ENCODE measurements around the gene IPO11.
A peak's percentile ranks its signal among the peaks of the same experiment; 100 is the strongest.
"Not testable (repeated sequence)": the region's sequence is repeated elsewhere in the genome, so short reads cannot be mapped to it uniquely, and the experiment has no call there.

Gene IPO11

DNA sequence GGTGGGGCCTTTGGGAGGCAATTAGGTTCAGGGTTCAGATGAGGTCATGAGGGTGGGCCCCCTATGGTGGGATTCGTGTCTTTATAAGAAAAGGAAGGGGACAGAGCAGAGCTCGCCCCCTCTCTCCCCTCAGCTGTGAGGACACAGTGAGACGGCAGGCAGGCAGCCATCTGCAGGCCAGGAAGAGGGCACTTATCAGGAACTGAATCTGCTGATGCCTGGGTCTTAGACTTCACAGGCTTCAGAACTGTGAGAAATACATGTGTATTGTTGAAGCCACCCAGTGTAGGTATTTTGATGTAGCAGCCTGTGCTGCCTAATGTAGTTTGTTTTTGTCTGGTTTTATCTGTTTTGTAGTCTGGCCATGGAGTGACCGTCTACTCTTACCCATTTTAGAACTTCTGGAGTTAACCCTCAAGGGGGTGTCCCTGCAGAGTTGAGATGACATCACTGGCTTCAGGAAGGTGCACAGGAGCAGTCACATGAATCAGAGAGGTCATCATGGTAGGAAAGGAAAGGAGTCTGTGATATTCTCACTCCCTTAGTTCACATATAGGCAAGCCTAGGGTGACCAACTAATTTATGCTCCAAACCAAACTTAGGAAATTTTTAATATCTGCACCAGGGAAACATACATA lies 237.0 kb downstream of the IPO11 start:
- Mint-ChIP-seq H3K27me3 (ENCODE audit: low read depth, poor library complexity) (peaks cover 4% of the 10 kb centered on the region), H3K36me3 (ENCODE audit: low read depth) (peaks cover 7% of the 10 kb centered on the region), H3K9me3 (peaks cover 4% of the 10 kb centered on the region), H3K4me1 (no peaks in the 10 kb centered on the region), H3K27ac (no peak overlapping the region), H3K4me3 (no peak overlapping the region)
- TF ChIP-seq, protein P1, sequence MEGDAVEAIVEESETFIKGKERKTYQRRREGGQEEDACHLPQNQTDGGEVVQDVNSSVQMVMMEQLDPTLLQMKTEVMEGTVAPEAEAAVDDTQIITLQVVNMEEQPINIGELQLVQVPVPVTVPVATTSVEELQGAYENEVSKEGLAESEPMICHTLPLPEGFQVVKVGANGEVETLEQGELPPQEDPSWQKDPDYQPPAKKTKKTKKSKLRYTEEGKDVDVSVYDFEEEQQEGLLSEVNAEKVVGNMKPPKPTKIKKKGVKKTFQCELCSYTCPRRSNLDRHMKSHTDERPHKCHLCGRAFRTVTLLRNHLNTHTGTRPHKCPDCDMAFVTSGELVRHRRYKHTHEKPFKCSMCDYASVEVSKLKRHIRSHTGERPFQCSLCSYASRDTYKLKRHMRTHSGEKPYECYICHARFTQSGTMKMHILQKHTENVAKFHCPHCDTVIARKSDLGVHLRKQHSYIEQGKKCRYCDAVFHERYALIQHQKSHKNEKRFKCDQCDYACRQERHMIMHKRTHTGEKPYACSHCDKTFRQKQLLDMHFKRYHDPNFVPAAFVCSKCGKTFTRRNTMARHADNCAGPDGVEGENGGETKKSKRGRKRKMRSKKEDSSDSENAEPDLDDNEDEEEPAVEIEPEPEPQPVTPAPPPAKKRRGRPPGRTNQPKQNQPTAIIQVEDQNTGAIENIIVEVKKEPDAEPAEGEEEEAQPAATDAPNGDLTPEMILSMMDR (IDR thresholded peaks at IDR 0.05): no peak
- DNase-seq: no peak

DNA sequence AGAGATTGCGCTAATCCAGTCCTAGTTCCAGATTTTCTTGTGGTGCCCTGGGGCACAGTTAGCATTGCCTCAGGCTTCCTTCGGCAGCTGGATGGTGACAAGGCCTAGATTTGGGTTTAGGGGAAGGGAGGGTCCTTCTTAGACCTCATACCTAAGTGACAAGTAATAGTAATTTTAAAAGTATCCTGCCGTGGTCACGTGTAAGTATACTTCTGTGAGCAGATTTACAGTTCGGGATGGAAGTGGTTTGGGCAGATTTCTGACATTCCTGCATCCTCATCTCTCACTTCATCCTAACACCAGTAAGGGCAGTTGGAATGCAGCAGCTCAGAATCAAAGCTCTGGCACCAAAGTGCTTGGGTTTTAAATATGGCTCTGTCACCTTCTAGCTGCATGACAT lies 237.6 kb downstream of the IPO11 start:
- peaks cover 10% of the 10 kb centered on the region for H3K9me3 Mint-ChIP-seq
- no peak for DNase-seq
- no peak overlapping the region for H3K27ac Mint-ChIP-seq
- no peaks in the 10 kb centered on the region for H3K4me1 Mint-ChIP-seq
- H3K27me3 Mint-ChIP-seq (ENCODE audit: low read depth, poor library complexity): peaks cover 4% of the 10 kb centered on the region
- H3K36me3 Mint-ChIP-seq (ENCODE audit: low read depth): peaks cover 12% of the 10 kb centered on the region
- no peak overlapping the region for H3K4me3 Mint-ChIP-seq
- TF ChIP-seq, protein P1 (IDR thresholded peaks at IDR 0.05): no peak

DNA sequence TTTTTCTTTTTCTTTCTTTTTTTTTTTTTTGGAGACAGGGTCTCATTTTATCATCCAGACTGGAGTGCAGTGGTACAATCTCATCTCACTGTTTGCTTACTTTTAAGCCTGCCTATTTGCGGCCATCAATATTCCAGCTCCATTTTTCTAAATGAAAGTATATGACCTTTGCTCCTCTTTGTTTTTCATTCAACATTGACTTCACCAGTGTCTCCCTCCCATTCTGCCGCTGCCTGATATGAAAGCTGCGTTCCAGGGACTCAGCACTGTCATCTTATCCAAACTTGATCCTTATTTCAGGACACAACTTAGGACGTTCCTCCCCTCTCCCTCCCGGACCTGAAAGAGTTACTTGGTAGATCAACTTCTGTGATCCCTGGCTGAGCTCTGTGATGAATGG lies 239.7 kb downstream of the IPO11 start:
- Mint-ChIP-seq H3K36me3 (ENCODE audit: low read depth) (peaks cover 14% of the 10 kb centered on the region), H3K27ac (no peak overlapping the region), H3K4me3 (no peak overlapping the region), H3K4me1 (no peaks in the 10 kb centered on the region), H3K27me3 (ENCODE audit: low read depth, poor library complexity) (peaks cover 4% of the 10 kb centered on the region), H3K9me3 (peaks cover 25% of the 10 kb centered on the region)
- no peak for DNase-seq
- TF ChIP-seq, protein P1 (IDR thresholded peaks at IDR 0.05): no peak

DNA sequence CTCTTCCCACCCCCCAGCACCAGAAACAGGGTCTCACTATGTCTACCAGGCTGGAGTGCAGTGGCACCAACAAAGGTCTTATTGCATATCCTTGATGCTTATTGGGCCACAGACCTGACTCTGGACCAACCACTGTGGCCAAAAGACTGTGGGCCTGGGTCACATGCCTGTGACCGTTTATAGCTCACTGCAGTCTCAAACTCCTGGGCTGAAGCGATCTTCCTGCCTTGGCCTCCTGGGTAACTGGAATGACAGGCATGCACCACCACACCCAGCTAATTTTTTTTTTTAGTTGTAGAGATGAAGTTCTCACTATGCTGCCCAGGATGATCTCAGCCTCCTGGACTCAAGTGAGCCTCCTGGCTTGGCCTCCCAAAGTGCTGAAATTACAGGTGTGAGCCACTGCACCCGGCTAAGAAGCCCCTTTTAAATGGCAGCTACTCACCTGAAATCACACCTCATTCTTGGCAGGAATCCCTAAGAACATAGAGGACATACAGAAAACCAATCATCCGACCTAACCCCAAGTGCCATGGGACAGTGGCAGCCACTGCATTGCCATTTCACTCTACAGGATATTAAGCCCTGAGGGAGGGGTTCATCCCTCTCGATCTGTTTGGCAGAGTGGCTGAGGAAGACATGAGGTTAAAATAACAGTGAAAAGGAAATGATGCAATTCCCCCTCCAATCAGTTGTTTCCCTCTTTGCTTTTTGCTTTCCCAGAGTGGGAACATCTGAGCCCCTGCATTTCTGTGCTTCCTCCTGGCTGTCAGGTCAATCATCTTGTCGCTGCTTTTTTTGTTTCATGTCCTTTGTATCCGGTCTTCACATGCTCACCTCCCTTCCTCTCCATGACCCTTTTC lies 240.7 kb downstream of the IPO11 start:
- H3K4me1 Mint-ChIP-seq: no peaks in the 10 kb centered on the region
- DNase-seq: no peak
- no peak overlapping the region for H3K4me3 Mint-ChIP-seq
- TF ChIP-seq, protein P1 (IDR thresholded peaks at IDR 0.05): no peak
- peaks cover 14% of the 10 kb centered on the region for H3K36me3 Mint-ChIP-seq (ENCODE audit: low read depth)
- H3K27me3 Mint-ChIP-seq (ENCODE audit: low read depth, poor library complexity): peaks cover 4% of the 10 kb centered on the region
- peaks cover 34% of the 10 kb centered on the region for H3K9me3 Mint-ChIP-seq
- peak overlapping the region; percentile 7 for H3K27ac Mint-ChIP-seq

DNA sequence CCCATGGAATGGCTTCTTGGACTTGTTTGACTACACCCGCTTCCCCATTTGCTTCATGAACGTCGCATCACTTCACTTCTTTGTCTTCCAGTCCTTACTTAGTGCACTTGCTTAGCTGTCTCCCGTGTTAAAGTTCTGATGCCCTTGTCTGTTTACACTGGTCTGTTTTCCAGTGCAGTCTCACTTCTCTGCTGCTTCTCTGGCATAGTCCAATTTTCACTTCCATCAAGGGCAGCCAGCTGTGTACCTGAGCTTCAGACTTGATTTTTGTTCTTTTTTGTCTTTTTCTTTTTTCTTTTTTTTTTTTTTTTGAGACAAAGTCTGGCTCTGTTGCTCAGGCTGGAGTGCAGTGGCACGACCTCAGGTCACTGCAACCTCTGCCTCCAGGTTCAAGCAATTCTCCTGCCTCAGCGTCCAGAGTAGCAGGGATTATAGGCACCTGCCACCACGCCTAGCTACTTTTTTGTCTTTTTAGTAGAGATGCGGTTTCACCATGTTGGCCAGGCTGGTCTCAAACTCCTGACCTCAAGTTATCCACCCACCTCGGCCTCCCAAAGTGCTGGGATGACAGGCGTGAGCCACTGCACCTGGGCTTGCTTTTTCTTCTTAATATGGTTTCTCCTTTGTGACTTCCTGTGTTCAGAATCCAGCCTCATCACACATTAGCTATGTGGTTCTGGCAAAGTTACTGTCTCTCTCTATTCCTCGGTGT lies 241.5 kb downstream of the IPO11 start:
- Mint-ChIP-seq H3K27me3 (ENCODE audit: low read depth, poor library complexity) (peaks cover 4% of the 10 kb centered on the region), H3K4me3 (no peak overlapping the region), H3K4me1 (no peaks in the 10 kb centered on the region), H3K27ac (peak overlapping the region; percentile 7), H3K9me3 (peaks cover 42% of the 10 kb centered on the region), H3K36me3 (ENCODE audit: low read depth) (peaks cover 14% of the 10 kb centered on the region)
- TF ChIP-seq, protein P1 (IDR thresholded peaks at IDR 0.05): no peak
- no peak for DNase-seq

DNA sequence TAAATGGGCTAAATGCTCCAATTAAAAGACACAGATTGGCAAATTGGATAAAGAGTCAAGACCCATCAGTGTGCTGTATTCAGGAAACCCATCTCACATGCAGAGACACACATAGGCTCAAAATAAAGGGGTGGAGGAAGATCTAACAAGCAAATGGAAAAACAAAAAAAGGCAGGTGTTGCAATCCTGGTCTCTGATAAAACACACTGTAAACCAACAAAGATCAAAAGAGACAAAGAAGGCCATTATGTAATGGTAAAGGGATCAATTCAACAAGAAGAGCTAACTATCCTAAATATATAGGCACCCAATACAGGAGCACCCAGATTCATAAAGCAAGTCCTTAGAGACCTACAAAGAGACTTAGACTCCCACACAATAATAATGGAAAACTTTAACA lies 245.2 kb downstream of the IPO11 start:
- not testable (repeated sequence) for H3K27ac Mint-ChIP-seq; DNase-seq; H3K27me3 Mint-ChIP-seq (ENCODE audit: low read depth, poor library complexity); H3K4me1 Mint-ChIP-seq; H3K4me3 Mint-ChIP-seq
- H3K36me3 Mint-ChIP-seq (ENCODE audit: low read depth): peaks cover 14% of the 10 kb centered on the region
- peaks cover 53% of the 10 kb centered on the region for H3K9me3 Mint-ChIP-seq

Measured in nephron progenitor cell (in vitro differentiated cells).